Non-pigmented ciliary epithelial cell (primary cell): ENCODE measurements around the gene PLA2G4D.

Source experiments
- DNase-seq: peaks from one replicate; pipeline ENCODE4 v3.0.0-alpha.2; 2010; ENCODE audit warnings: low read depth

Gene PLA2G4D

GRCh38 chr15:42018306-42019224 is 75.8 kb downstream of the PLA2G4D start:
- DNase-seq: no peak
